CD4-positive, alpha-beta memory T cell (primary cell): ENCODE results near the gene RGS4. TPM values are rescaled to one million over a fixed set of nuclear protein-coding genes. Genes with fewer than 3 reads are reported as not detected.

Source experiments
- CTCF ChIA-PET: fragments of 350-600 bp; sonication (Branson Sonifier 250); formaldehyde crosslinking; loops from one replicate; lab custom pipeline; 2021; ENCODE audit warnings: inconsistent platforms; ENCODE audit not compliant: partially characterized antibody; lab: Charles Lee
- POLR2A ChIA-PET: fragments of 350-600 bp; sonication (Branson Sonifier 250); formaldehyde crosslinking; loops from one replicate; lab custom pipeline; 2021; ENCODE audit not compliant: partially characterized antibody; lab: Charles Lee
- DNase-seq, 5 donors: peaks; one replicate each; pipeline versions ENCODE4 v3.0.0 to v3.0.0-alpha.2; 2020 to 2022; ENCODE audit warnings: mixed read lengths in 1 of 5
- H3K27ac ChIP-seq: one replicate; pipeline ENCODE4 v1.7.0; 2013; ENCODE audit warnings: low read depth, low read length
- H3K27me3 ChIP-seq: 2 replicates; pipeline ENCODE4 v1.7.0; 2013; ENCODE audit warnings: mild to moderate bottlenecking, low read length, moderate library complexity; ENCODE audit not compliant: insufficient read depth
- H3K36me3 ChIP-seq: 2 replicates; pipeline ENCODE4 v1.7.0; 2013; ENCODE audit warnings: mild to moderate bottlenecking, low read length, moderate library complexity; ENCODE audit not compliant: insufficient read depth
- H3K4me1 ChIP-seq: 2 replicates; pipeline ENCODE4 v1.7.0; 2013; ENCODE audit warnings: mild to moderate bottlenecking, low read length, moderate library complexity; ENCODE audit not compliant: insufficient read depth
- H3K4me3 ChIP-seq, 2 donors: one replicate each; pipeline ENCODE4 v1.7.0; 2013; ENCODE audit warnings: low read length in 2 of 2, mild to moderate bottlenecking in 1 of 2
- H3K9me3 ChIP-seq, 2 donors: one replicate each; pipeline ENCODE4 v1.7.0; 2013; ENCODE audit warnings: low read length in 2 of 2, control low read depth in 1 of 2; ENCODE audit not compliant: control insufficient read depth in 1 of 2
- H3K27ac Mint-ChIP-seq, 7 donors: one replicate each; pipeline ENCODE4 v1.8.0; 2020 to 2021; ENCODE audit warnings: mixed read lengths in 7 of 7, mild to moderate bottlenecking in 6 of 7, inconsistent platforms in 3 of 7, moderate library complexity in 3 of 7
- H3K27me3 Mint-ChIP-seq, 2 donors: one replicate each; pipeline ENCODE4 v1.8.0; 2020 to 2021; ENCODE audit warnings: mixed read lengths in 2 of 2
- H3K36me3 Mint-ChIP-seq, 2 donors: one replicate each; pipeline ENCODE4 v1.8.0; 2020 to 2021; ENCODE audit warnings: mixed read lengths in 2 of 2, inconsistent platforms in 1 of 2, mild to moderate bottlenecking in 1 of 2
- H3K4me1 Mint-ChIP-seq, 4 donors: one replicate each; pipeline ENCODE4 v1.8.0; 2020 to 2021; ENCODE audit warnings: mixed read lengths in 4 of 4, mild to moderate bottlenecking in 1 of 4
- H3K4me3 Mint-ChIP-seq, 8 donors: one replicate each; pipeline ENCODE4 v1.8.0; 2020 to 2021; ENCODE audit warnings: mixed read lengths in 8 of 8, mild to moderate bottlenecking in 7 of 8, moderate library complexity in 6 of 8, inconsistent platforms in 3 of 8
- H3K9me3 Mint-ChIP-seq, 8 donors: one replicate each; pipeline ENCODE4 v1.8.0; 2020 to 2021; ENCODE audit warnings: mixed read lengths in 8 of 8, mild to moderate bottlenecking in 5 of 8, inconsistent platforms in 3 of 8, moderate library complexity in 1 of 8
- intact Hi-C: fragments of 100-400 bp; cut with micrococcal nuclease; formaldehyde crosslinking; loops from one replicate; pipeline ENCODE4 v1.15.1; 2023
- polyA plus RNA-seq, 2 donors: library from polyadenylated mRNA; unstranded; fragments of 300-500 nt; fragmentation: Illumina TruSeq; gene quantifications; one replicate each; pipeline ENCODE4 v1.2.3, GENCODE V29; 2021
- total RNA-seq, 2 experiments: library from RNA; stranded (reverse); gene quantifications; one replicate each; pipeline ENCODE4 v1.2.3, GENCODE V29; 2021

Gene RGS4
- total and polyA plus RNA-seq, 4 experiments from 2014 or later, result not detected

GRCh38 chr1:163039707-163040093 is 29.5 kb upstream of the RGS4 start:
- Mint-ChIP-seq H3K27ac (no peak overlapping the region), H3K4me1 (no peaks in the 10 kb centered on the region), H3K4me3 (no peak overlapping the region), H3K27me3 (peaks cover 0 to 6% of the 10 kb centered on the region in 2 donors), H3K9me3 (peaks cover 0 to 2% (median 0%) of the 10 kb centered on the region in 8 donors), H3K36me3 (no peaks in the 10 kb centered on the region)
- ChIA-PET CTCF (no interaction called here), POLR2A (no interaction called here)
- no peak overlapping the region for H3K27ac ChIP-seq
- intact Hi-C loops, result no loop called here
- H3K27me3 ChIP-seq, result no peaks in the 10 kb centered on the region
- no peaks in the 10 kb centered on the region for H3K9me3 ChIP-seq
- no peak overlapping the region for H3K4me3 ChIP-seq
- H3K36me3 ChIP-seq, result no peaks in the 10 kb centered on the region
- H3K4me1 ChIP-seq, result no peaks in the 10 kb centered on the region
- no peak for DNase-seq

DNA sequence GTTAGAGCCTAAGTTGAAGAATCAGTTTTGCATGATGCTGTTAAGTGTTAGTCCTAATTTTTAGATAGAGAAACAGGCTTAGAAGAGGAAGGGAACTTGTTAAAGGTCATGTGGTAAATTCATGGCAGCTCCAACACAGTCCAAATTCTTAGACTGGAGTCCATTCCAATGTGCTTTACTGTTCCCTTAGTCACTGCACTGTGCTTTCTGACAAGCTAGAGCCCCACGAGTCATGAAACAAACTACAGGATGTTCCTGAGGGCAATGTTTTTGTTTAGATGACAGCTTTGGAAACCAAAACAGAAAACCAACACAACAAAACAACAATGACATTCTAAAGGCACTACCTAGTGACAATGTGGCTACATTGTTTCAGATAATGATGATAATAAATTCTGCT is 23.1 kb upstream of the RGS4 start:
- Histone ChIP-seq H3K36me3 (no peaks in the 10 kb centered on the region), H3K4me1 (no peaks in the 10 kb centered on the region), H3K27me3 (no peaks in the 10 kb centered on the region), H3K9me3 (no peaks in the 10 kb centered on the region), H3K27ac (no peak overlapping the region), H3K4me3 (no peak overlapping the region)
- Mint-ChIP-seq H3K4me3 (no peak overlapping the region), H3K27me3 (peaks cover 2 to 12% of the 10 kb centered on the region in 2 donors), H3K36me3 (no peaks in the 10 kb centered on the region), H3K27ac (no peak overlapping the region), H3K9me3 (peaks cover 0 to 3% (median 0%) of the 10 kb centered on the region in 8 donors), H3K4me1 (no peaks in the 10 kb centered on the region)
- intact Hi-C loops, result no loop called here
- ChIA-PET CTCF (no interaction called here), POLR2A (no interaction called here)
- DNase-seq, result no peak

DNA sequence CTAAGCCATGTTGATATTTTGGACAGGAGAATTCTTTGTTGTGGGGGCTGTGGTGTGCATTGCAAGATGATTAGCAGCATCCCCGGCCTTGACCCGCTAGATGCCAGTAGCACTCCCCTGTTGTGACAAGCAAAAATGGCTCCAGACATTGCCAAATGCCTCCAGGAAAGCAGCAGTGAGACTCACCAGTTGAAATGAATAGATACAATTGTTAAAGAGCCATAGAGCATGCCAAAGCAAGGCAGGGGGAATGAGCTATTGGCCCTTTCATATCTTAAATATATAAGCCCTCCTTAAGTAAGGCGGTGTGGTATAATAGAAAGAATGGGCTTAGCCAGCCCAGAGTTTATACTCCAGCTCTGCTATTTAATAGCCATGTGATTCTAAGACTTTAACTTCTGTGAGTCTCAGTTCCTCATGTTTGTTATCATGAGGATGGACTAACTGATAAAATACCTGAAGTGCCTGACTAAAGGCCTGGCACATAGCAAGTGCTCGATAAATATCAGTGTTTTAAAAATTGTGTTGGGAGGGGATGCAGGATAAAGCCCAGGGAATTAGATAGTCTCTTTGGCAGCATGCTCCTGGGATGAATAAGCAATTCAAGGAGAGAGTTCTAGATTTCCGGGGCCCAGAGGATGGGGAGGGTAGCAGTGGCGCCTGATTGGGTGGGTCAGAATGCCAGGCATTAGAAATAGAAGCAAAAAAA is 21.1 kb upstream of the RGS4 start:
- Histone ChIP-seq H3K36me3 (no peaks in the 10 kb centered on the region), H3K4me1 (no peaks in the 10 kb centered on the region), H3K4me3 (no peak overlapping the region), H3K9me3 (no peaks in the 10 kb centered on the region), H3K27me3 (no peaks in the 10 kb centered on the region), H3K27ac (no peak overlapping the region)
- peak in 1 of 5 donors; percentile 30 for DNase-seq
- Mint-ChIP-seq H3K4me1 (no peaks in the 10 kb centered on the region), H3K27ac (no peak overlapping the region), H3K4me3 (no peak overlapping the region), H3K9me3 (peaks cover 0 to 3% (median 0%) of the 10 kb centered on the region in 8 donors), H3K36me3 (no peaks in the 10 kb centered on the region), H3K27me3 (peaks cover 2 to 11% of the 10 kb centered on the region in 2 donors)
- ChIA-PET CTCF (no interaction called here), POLR2A (no interaction called here)
- intact Hi-C loops, result no loop called here

GRCh38 chr1:163048869-163049268 is 20.3 kb upstream of the RGS4 start:
- no peak for DNase-seq
- no peak overlapping the region for H3K27ac Mint-ChIP-seq
- peaks cover 0 to 3% (median 0%) of the 10 kb centered on the region in 8 donors for H3K9me3 Mint-ChIP-seq
- H3K4me3 Mint-ChIP-seq, result no peak overlapping the region
- POLR2A ChIA-PET, result no interaction called here
- no peak overlapping the region for H3K4me3 ChIP-seq
- intact Hi-C loops, result no loop called here
- CTCF ChIA-PET, result no interaction called here
- no peaks in the 10 kb centered on the region for H3K4me1 Mint-ChIP-seq
- H3K27me3 ChIP-seq, result no peaks in the 10 kb centered on the region
- no peaks in the 10 kb centered on the region for H3K4me1 ChIP-seq
- H3K9me3 ChIP-seq, result no peaks in the 10 kb centered on the region
- no peak overlapping the region for H3K27ac ChIP-seq
- no peaks in the 10 kb centered on the region for H3K36me3 ChIP-seq
- no peaks in the 10 kb centered on the region for H3K36me3 Mint-ChIP-seq
- H3K27me3 Mint-ChIP-seq, result peaks cover 2 to 15% of the 10 kb centered on the region in 2 donors

DNA sequence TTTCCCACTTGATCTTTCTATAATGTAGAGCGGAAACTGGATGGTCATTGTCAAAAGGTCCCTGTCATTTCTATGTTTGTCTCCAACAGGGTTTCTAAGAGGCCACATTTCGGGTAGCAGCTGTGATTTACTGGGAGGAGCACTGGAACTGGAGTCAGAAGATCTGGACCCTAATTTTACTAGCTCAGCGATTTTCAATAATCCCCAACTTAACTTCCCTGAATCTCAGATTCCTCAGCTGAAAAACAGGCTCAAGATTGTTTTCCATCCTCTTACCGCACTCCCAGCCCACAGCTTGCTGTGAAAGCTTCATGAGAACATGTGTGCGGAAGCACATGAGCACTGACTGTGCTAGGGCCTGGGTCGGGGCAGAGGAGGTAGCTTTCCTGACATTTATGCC is 19.9 kb upstream of the RGS4 start:
- ChIA-PET POLR2A (no interaction called here), CTCF (no interaction called here)
- Histone ChIP-seq H3K36me3 (no peaks in the 10 kb centered on the region), H3K27me3 (no peaks in the 10 kb centered on the region), H3K4me3 (no peak overlapping the region), H3K9me3 (no peaks in the 10 kb centered on the region), H3K4me1 (no peaks in the 10 kb centered on the region), H3K27ac (no peak overlapping the region)
- DNase-seq, result no peak
- intact Hi-C loops, result no loop called here
- Mint-ChIP-seq H3K36me3 (no peaks in the 10 kb centered on the region), H3K27ac (no peak overlapping the region), H3K27me3 (peaks cover 2 to 14% of the 10 kb centered on the region in 2 donors), H3K9me3 (peaks cover 0 to 3% (median 0%) of the 10 kb centered on the region in 8 donors), H3K4me3 (no peak overlapping the region), H3K4me1 (no peaks in the 10 kb centered on the region)

GRCh38 chr1:163050496-163050895 is 18.7 kb upstream of the RGS4 start:
- no peak for DNase-seq

GRCh38 chr1:163054181-163054591 is 15.0 kb upstream of the RGS4 start:
- no peaks in the 10 kb centered on the region for H3K4me1 Mint-ChIP-seq
- Histone ChIP-seq H3K27me3 (no peaks in the 10 kb centered on the region), H3K36me3 (no peaks in the 10 kb centered on the region), H3K27ac (no peak overlapping the region), H3K9me3 (no peaks in the 10 kb centered on the region), H3K4me1 (no peaks in the 10 kb centered on the region), H3K4me3 (no peak overlapping the region)
- ChIA-PET POLR2A (no interaction called here), CTCF (no interaction called here)
- peaks cover 3 to 4% of the 10 kb centered on the region in 2 donors for H3K27me3 Mint-ChIP-seq
- H3K36me3 Mint-ChIP-seq, result no peaks in the 10 kb centered on the region
- H3K4me3 Mint-ChIP-seq, result no peak overlapping the region
- no peak for DNase-seq
- no peak overlapping the region for H3K27ac Mint-ChIP-seq
- intact Hi-C loops, result no loop called here
- H3K9me3 Mint-ChIP-seq, result no peaks in the 10 kb centered on the region

More at GRCh38 chr1:163050496-163050895, 18.7 kb upstream of the RGS4 start:
- H3K27ac ChIP-seq, result no peak overlapping the region
- no peaks in the 10 kb centered on the region for H3K4me1 ChIP-seq
- Mint-ChIP-seq H3K36me3 (no peaks in the 10 kb centered on the region), H3K27me3 (peaks cover 5 to 7% of the 10 kb centered on the region in 2 donors), H3K27ac (no peak overlapping the region), H3K9me3 (peaks cover 0 to 3% (median 0%) of the 10 kb centered on the region in 8 donors), H3K4me3 (no peak overlapping the region), H3K4me1 (no peaks in the 10 kb centered on the region)
- H3K9me3 ChIP-seq, result no peaks in the 10 kb centered on the region
- intact Hi-C loops, result no loop called here
- POLR2A ChIA-PET, result no interaction called here
- H3K36me3 ChIP-seq, result no peaks in the 10 kb centered on the region
- no peak overlapping the region for H3K4me3 ChIP-seq
- no peaks in the 10 kb centered on the region for H3K27me3 ChIP-seq
- CTCF ChIA-PET, result no interaction called here
